ENCODE data around the gene FAM131B.

DNA sequence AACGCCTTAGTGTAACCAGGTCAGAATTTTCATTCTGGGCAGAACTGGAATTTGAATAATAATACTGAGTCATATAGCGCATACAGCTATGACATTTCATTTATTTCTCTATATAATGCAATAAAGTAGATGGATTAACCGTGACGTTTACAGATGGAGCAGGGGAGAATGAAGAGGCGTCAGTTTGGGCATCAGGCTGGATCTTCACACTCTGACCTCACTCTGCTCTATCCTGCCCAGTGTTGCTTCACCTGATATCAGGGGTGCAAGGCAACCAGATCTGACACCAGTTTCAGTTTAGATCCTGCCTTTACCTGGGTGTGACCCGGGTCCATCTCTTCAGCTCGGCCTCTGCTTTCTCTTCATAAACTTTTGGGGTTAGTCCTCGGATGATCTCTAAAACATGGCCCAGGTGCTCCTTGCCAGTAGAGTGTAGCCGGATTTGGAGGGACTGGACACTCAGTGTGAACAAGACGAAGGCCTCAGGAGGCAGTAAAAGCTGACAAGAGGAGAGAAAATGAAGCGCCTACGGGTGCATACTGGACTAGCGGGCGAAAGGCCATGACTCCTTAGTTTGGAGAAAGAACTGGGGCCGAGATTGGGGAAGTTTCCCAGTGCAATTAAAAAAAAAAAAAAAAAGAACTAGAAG lies 17.2 kb upstream of the FAM131B start:
- TF ChIP-seq, protein P1, sequence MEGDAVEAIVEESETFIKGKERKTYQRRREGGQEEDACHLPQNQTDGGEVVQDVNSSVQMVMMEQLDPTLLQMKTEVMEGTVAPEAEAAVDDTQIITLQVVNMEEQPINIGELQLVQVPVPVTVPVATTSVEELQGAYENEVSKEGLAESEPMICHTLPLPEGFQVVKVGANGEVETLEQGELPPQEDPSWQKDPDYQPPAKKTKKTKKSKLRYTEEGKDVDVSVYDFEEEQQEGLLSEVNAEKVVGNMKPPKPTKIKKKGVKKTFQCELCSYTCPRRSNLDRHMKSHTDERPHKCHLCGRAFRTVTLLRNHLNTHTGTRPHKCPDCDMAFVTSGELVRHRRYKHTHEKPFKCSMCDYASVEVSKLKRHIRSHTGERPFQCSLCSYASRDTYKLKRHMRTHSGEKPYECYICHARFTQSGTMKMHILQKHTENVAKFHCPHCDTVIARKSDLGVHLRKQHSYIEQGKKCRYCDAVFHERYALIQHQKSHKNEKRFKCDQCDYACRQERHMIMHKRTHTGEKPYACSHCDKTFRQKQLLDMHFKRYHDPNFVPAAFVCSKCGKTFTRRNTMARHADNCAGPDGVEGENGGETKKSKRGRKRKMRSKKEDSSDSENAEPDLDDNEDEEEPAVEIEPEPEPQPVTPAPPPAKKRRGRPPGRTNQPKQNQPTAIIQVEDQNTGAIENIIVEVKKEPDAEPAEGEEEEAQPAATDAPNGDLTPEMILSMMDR (optimal IDR thresholded peaks at IDR 0.05 in 1 of 3, IDR thresholded peaks at IDR 0.05 in 1 of 3, conservative IDR thresholded peaks at IDR 0.05 in 1 of 3; ENCODE audit: extremely low read depth in 1 of 3, insufficient read depth in 2 of 3, low read length in 3 of 3) = no peak
- TF ChIP-seq EZH2 (IDR thresholded peaks at IDR 0.05; ENCODE audit: low read length) = no peak
